ENCODE measurements around the gene KLC3. TPM values are rescaled to one million over a fixed set of nuclear protein-coding genes. Genes with fewer than 3 reads are reported as not detected.

Gene KLC3
- total RNA-seq, 4 donors from 2014 or later: 0.55 TPM; not detected in 3

GRCh38 chr19:45296355-45296754 lies 44.2 kb upstream of the KLC3 start:
- TF ChIP-seq POLR2A (IDR thresholded peaks at IDR 0.05): no peak
- TF ChIP-seq, protein P1, sequence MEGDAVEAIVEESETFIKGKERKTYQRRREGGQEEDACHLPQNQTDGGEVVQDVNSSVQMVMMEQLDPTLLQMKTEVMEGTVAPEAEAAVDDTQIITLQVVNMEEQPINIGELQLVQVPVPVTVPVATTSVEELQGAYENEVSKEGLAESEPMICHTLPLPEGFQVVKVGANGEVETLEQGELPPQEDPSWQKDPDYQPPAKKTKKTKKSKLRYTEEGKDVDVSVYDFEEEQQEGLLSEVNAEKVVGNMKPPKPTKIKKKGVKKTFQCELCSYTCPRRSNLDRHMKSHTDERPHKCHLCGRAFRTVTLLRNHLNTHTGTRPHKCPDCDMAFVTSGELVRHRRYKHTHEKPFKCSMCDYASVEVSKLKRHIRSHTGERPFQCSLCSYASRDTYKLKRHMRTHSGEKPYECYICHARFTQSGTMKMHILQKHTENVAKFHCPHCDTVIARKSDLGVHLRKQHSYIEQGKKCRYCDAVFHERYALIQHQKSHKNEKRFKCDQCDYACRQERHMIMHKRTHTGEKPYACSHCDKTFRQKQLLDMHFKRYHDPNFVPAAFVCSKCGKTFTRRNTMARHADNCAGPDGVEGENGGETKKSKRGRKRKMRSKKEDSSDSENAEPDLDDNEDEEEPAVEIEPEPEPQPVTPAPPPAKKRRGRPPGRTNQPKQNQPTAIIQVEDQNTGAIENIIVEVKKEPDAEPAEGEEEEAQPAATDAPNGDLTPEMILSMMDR (IDR thresholded peaks at IDR 0.05): no peak
- Histone ChIP-seq H3K4me3 (no peak overlapping the region), H3K4me1 (no peaks in the 10 kb centered on the region), H3K36me3 (no peaks in the 10 kb centered on the region), H3K27ac (no peak overlapping the region), H3K27me3 (no peaks in the 10 kb centered on the region), H3K9me3 (no peaks in the 10 kb centered on the region)
- no peak for DNase-seq
- intact Hi-C loops (cut with DNase I; ENCODE audit: low total_unique reads): no loop called here

DNA sequence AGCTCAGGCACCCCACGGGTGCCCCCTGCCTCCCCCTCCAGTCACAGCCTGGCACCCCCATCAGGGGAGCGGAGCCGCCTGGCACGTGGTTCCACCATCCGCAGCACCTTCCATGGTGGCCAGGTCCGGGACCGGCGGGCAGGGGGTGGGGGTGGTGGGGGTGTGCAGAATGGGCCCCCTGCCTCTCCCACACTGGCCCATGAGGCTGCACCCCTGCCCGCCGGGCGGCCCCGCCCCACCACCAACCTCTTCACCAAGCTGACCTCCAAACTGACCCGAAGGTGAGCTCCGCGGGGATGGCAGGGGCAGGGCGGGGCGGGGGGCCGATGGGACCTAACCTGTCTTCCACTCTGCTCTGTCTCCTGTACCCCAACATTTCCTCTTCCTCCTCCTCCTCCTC lies 42.9 kb upstream of the KLC3 start:
- Histone ChIP-seq H3K36me3 (no peaks in the 10 kb centered on the region), H3K4me1 (no peaks in the 10 kb centered on the region), H3K27me3 (no peaks in the 10 kb centered on the region), H3K4me3 (no peak overlapping the region), H3K9me3 (no peaks in the 10 kb centered on the region), H3K27ac (no peak overlapping the region)
- TF ChIP-seq POLR2A (IDR thresholded peaks at IDR 0.05): no peak
- TF ChIP-seq, protein P1 (IDR thresholded peaks at IDR 0.05): no peak
- intact Hi-C loops (cut with DNase I; ENCODE audit: low total_unique reads): no loop called here
- no peak for DNase-seq

DNA sequence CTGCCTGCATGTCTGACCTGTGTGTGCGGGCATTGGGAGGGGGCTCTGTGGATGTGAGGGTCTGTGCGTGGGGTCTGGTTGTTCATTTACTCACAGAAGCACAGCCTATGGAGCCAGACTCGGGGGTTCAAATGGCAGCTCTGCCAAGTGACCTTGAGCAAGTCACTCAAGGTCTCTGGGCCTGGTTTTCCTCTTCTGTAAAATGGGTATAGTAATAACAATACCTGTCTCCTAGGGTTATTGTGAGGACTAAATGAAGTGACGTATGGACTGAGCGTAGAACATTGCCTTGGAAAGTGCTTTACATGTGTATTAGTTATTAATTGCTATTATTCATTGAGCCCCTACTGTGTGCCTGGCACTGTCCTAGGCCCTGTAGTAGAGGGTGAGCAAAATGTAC lies 42.3 kb upstream of the KLC3 start:
- H3K9me3 ChIP-seq: no peaks in the 10 kb centered on the region
- no peak for TF ChIP-seq POLR2A (IDR thresholded peaks at IDR 0.05)
- TF ChIP-seq, protein P1 (IDR thresholded peaks at IDR 0.05): no peak
- no peaks in the 10 kb centered on the region for H3K27me3 ChIP-seq
- no peaks in the 10 kb centered on the region for H3K4me1 ChIP-seq
- intact Hi-C loops (cut with DNase I; ENCODE audit: low total_unique reads): no loop called here
- DNase-seq: no peak
- no peaks in the 10 kb centered on the region for H3K36me3 ChIP-seq
- no peak overlapping the region for H3K4me3 ChIP-seq
- no peak overlapping the region for H3K27ac ChIP-seq

DNA sequence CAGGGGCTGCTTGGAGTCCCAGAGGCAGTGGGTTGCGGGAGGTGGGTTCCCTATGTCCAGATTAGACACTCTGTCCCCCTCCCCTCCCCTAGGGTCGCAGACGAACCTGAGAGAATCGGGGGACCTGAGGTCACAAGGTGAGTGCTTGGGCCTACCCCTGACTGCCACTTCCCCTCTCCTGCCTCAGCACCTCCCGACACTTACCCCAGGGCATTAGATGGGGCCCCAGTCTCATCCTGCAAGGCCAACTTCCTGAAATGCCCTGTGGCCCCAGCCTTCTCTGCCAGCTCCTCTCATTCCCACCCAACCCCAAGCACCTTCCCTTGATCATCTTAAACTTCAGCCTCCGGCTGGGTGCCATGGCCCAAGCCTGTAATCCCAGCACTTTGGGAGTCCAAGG lies 40.8 kb upstream of the KLC3 start:
- intact Hi-C loops (cut with DNase I; ENCODE audit: low total_unique reads): no loop called here
- Histone ChIP-seq H3K36me3 (no peaks in the 10 kb centered on the region), H3K27ac (no peak overlapping the region), H3K4me1 (no peaks in the 10 kb centered on the region), H3K4me3 (no peak overlapping the region), H3K27me3 (no peaks in the 10 kb centered on the region), H3K9me3 (no peaks in the 10 kb centered on the region)
- DNase-seq: no peak
- TF ChIP-seq POLR2A (IDR thresholded peaks at IDR 0.05): no peak
- TF ChIP-seq, protein P1 (IDR thresholded peaks at IDR 0.05): no peak

DNA sequence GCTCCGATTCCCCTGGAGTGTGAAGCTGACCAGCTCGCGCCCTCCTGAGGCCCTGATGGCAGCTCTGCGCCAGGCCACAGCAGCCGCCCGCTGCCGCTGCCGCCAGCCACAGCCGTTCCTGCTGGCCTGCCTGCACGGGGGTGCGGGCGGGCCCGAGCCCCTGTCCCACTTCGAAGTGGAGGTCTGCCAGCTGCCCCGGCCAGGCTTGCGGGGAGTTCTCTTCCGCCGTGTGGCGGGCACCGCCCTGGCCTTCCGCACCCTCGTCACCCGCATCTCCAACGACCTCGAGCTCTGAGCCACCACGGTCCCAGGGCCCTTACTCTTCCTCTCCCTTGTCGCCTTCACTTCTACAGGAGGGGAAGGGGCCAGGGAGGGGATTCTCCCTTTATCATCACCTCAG lies 38.1 kb upstream of the KLC3 start:
- no peak overlapping the region for H3K4me3 ChIP-seq
- DNase-seq: no peak
- H3K9me3 ChIP-seq: no peaks in the 10 kb centered on the region

More for the DNA sequence above, 38.1 kb upstream of the KLC3 start:
- Histone ChIP-seq H3K27me3 (no peaks in the 10 kb centered on the region), H3K27ac (no peak overlapping the region), H3K4me1 (no peaks in the 10 kb centered on the region), H3K36me3 (no peaks in the 10 kb centered on the region)
- intact Hi-C loops (cut with DNase I; ENCODE audit: low total_unique reads): no loop called here
- TF ChIP-seq, protein P1 (IDR thresholded peaks at IDR 0.05): no peak
- no peak for TF ChIP-seq POLR2A (IDR thresholded peaks at IDR 0.05)
